GM23338 (cell line): ENCODE measurements around the gene CRY1. TPM values are rescaled to one million over a fixed set of nuclear protein-coding genes. Genes with fewer than 3 reads are reported as not detected.

Source experiments
- ATAC-seq: fragments of 200-7000 bp; cut with Tn5 transposase; 3 replicates; pipeline ENCODE4 v1.9.1; 2020
- DNase-seq: peaks from one replicate; pipeline ENCODE4 v3.0.0-alpha.2; 2015; ENCODE audit warnings: low spot score
- H2AFZ ChIP-seq: fragments of 200-600 bp; sonication (generic); 2 replicates; pipeline ENCODE4 v1.8.0; 2016; ENCODE audit warnings: antibody characterized with exemption, mild to moderate bottlenecking, moderate library complexity
- H3F3A ChIP-seq: fragments of 200-600 bp; sonication (generic); replicated peaks from 2 replicates; pipeline ENCODE4 v1.8.0; 2017; ENCODE audit warnings: antibody characterized with exemption, mixed run types, low read depth
- H3K27ac ChIP-seq: fragments of 200-600 bp; sonication (generic); 2 replicates; pipeline ENCODE4 v1.6.1; 2016; ENCODE audit warnings: low read depth
- H3K27me3 ChIP-seq: fragments of 200-600 bp; sonication (generic); 2 replicates; pipeline ENCODE4 v1.8.0; 2016; ENCODE audit warnings: mild to moderate bottlenecking, mixed run types, moderate library complexity; ENCODE audit not compliant: insufficient read depth
- H3K36me3 ChIP-seq: fragments of 200-600 bp; sonication (generic); 2 replicates; pipeline ENCODE4 v1.8.0; 2016; ENCODE audit warnings: mild to moderate bottlenecking; ENCODE audit not compliant: insufficient read depth
- H3K4me1 ChIP-seq: fragments of 200-600 bp; sonication (generic); 2 replicates; pipeline ENCODE4 v1.8.0; 2016; ENCODE audit warnings: mild to moderate bottlenecking, moderate library complexity; ENCODE audit not compliant: insufficient read depth
- H3K4me2 ChIP-seq: fragments of 200-600 bp; sonication (generic); 2 replicates; pipeline ENCODE4 v1.7.1; 2017; ENCODE audit warnings: mixed run types
- H3K4me3 ChIP-seq: fragments of 200-600 bp; sonication (generic); 2 replicates; pipeline ENCODE4 v1.6.1; 2016; ENCODE audit warnings: mixed run types
- H3K79me2 ChIP-seq: fragments of 200-600 bp; sonication (generic); replicated peaks from 2 replicates; pipeline ENCODE4 v1.8.0; 2017; ENCODE audit warnings: mild to moderate bottlenecking; ENCODE audit not compliant: insufficient read depth
- H3K9me2 ChIP-seq: fragments of 200-600 bp; sonication (generic); 2 replicates; pipeline ENCODE4 v1.8.0; 2017; ENCODE audit not compliant: insufficient read depth
- H4K20me1 ChIP-seq: fragments of 200-600 bp; sonication (generic); replicated peaks from 2 replicates; pipeline ENCODE4 v1.8.0; 2017; ENCODE audit warnings: mild to moderate bottlenecking; ENCODE audit not compliant: insufficient read depth
- H3K27ac Mint-ChIP-seq: 2 replicates; pipeline ENCODE4 v1.8.0; 2020; ENCODE audit warnings: inconsistent platforms, mild to moderate bottlenecking, moderate library complexity, mixed read lengths
- H3K27me3 Mint-ChIP-seq: 3 replicates; pipeline ENCODE4 v1.8.0; 2022; ENCODE audit warnings: low read depth, mild to moderate bottlenecking, moderate library complexity, mixed read lengths, inconsistent platforms; ENCODE audit not compliant: insufficient read depth, poor library complexity
- H3K36me3 Mint-ChIP-seq: 3 replicates; pipeline ENCODE4 v1.8.0; 2021; ENCODE audit warnings: low read depth, mild to moderate bottlenecking, inconsistent platforms, moderate library complexity, mixed read lengths
- H3K4me1 Mint-ChIP-seq: 3 replicates; pipeline ENCODE4 v1.8.0; 2020; ENCODE audit warnings: mild to moderate bottlenecking, inconsistent platforms, mixed read lengths
- H3K4me3 Mint-ChIP-seq: 3 replicates; pipeline ENCODE4 v1.8.0; 2021; ENCODE audit warnings: moderate library complexity, mild to moderate bottlenecking, inconsistent platforms, mixed read lengths
- H3K9me3 Mint-ChIP-seq: 3 replicates; pipeline ENCODE4 v1.8.0; 2020; ENCODE audit warnings: moderate library complexity, mild to moderate bottlenecking, inconsistent platforms, mixed read lengths
- JUNB ChIP-seq: IDR thresholded peaks from one replicate; pipeline ENCODE4 v1.6.1; 2016; ENCODE audit warnings: antibody characterized with exemption; ENCODE audit not compliant: unreplicated experiment
- POLR2AphosphoS5 ChIP-seq: IDR thresholded peaks from 2 replicates; pipeline ENCODE4 v1.6.1; 2016; ENCODE audit warnings: antibody characterized with exemption, low read depth
- STAT1 ChIP-seq: IDR thresholded peaks from one replicate; pipeline ENCODE4 v1.6.1; 2016; ENCODE audit warnings: antibody characterized with exemption; ENCODE audit not compliant: unreplicated experiment
- ZNF114 ChIP-seq: fragments of 250-450 bp; sonication (Bioruptor Pico); IDR thresholded peaks from 2 replicates; pipeline ENCODE4 v1.5.0; 2020; ENCODE audit warnings: mild to moderate bottlenecking, moderate library complexity
- polyA plus RNA-seq: library from polyadenylated mRNA; unstranded; fragments of >200 nt; fragmentation: Nextera tagmentation; extraction: Ambion mirVana; gene quantifications from 2 replicates; pipeline ENCODE4 v1.2.1, GENCODE V29; 2016
- total RNA-seq: library from RNA; depleted of rRNA; stranded (reverse); fragments of >200 nt; shearing (Covaris generic); gene quantifications from 2 replicates; pipeline ENCODE4 v1.2.3, GENCODE V29; 2014
- TF ChIP-seq, protein P1 (sequence below): fragments of 250-450 bp; sonication (Bioruptor Pico); IDR thresholded peaks from 2 replicates; pipeline ENCODE4 v1.5.0; 2020; ENCODE audit warnings: mild to moderate bottlenecking, moderate library complexity
- TF ChIP-seq, protein P2 (sequence below), 2 experiments: fragments of 200-600 bp in 1 of 2; sonication (generic) in 1 of 2; conservative IDR thresholded peaks; 2 replicates each; pipeline versions ENCODE4 v1.5.1 to v1.6.1; 2016 to 2017; ENCODE audit warnings: antibody characterized with exemption in 2 of 2, low read depth in 2 of 2, mild to moderate bottlenecking in 2 of 2, moderate library complexity in 1 of 2

CRY1 gene
- total and polyA plus RNA-seq, 2 experiments from 2014 or later = 27.7 to 28.2 TPM

DNA sequence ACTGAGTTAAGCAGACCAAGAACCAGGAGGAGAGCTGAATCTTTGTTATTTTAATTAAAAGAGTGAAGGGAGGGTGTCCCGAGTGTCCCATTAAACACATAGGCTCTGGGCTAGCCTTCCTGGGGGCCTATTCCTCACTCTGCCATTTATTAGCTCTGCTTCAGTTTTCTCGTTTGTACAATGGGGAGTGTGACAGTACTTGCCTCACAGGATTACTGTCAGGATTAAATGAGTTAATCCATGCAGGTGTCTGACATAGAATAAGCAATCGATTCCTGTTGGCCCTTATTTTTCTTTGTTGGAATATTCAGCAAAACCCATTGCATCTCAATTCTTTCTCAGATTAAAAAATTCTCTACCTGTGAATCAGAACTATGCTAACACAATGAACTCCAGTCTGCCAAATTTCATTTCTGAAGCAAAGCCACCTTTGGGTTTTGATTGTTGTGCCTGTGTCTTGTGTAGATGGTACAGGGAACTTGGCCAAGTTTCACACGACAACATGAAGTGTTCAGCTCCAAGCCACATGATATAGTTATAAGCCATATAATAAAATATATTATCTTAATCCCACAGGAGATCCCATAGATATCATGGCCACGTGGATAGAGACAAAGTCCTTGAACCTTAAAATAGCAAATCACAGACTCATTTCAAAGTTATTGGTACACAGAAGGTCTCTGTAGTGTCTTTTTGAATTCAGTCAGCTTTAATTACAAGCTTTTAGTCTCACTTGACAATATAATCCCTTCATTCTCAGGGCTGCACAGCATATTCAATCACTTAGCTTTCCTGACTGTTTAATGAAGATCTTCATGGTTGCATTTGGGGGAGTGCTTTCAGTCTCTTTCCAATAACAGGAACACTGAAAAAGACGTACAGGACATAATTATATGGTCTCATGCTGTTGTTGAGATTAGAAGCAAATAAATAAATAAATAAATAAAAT lies 34.4 kb upstream of the CRY1 start (continued):
- TF ChIP-seq JUNB (no peak), STAT1 (no peak), ZNF114 (no peak)
- TF ChIP-seq, protein P1, sequence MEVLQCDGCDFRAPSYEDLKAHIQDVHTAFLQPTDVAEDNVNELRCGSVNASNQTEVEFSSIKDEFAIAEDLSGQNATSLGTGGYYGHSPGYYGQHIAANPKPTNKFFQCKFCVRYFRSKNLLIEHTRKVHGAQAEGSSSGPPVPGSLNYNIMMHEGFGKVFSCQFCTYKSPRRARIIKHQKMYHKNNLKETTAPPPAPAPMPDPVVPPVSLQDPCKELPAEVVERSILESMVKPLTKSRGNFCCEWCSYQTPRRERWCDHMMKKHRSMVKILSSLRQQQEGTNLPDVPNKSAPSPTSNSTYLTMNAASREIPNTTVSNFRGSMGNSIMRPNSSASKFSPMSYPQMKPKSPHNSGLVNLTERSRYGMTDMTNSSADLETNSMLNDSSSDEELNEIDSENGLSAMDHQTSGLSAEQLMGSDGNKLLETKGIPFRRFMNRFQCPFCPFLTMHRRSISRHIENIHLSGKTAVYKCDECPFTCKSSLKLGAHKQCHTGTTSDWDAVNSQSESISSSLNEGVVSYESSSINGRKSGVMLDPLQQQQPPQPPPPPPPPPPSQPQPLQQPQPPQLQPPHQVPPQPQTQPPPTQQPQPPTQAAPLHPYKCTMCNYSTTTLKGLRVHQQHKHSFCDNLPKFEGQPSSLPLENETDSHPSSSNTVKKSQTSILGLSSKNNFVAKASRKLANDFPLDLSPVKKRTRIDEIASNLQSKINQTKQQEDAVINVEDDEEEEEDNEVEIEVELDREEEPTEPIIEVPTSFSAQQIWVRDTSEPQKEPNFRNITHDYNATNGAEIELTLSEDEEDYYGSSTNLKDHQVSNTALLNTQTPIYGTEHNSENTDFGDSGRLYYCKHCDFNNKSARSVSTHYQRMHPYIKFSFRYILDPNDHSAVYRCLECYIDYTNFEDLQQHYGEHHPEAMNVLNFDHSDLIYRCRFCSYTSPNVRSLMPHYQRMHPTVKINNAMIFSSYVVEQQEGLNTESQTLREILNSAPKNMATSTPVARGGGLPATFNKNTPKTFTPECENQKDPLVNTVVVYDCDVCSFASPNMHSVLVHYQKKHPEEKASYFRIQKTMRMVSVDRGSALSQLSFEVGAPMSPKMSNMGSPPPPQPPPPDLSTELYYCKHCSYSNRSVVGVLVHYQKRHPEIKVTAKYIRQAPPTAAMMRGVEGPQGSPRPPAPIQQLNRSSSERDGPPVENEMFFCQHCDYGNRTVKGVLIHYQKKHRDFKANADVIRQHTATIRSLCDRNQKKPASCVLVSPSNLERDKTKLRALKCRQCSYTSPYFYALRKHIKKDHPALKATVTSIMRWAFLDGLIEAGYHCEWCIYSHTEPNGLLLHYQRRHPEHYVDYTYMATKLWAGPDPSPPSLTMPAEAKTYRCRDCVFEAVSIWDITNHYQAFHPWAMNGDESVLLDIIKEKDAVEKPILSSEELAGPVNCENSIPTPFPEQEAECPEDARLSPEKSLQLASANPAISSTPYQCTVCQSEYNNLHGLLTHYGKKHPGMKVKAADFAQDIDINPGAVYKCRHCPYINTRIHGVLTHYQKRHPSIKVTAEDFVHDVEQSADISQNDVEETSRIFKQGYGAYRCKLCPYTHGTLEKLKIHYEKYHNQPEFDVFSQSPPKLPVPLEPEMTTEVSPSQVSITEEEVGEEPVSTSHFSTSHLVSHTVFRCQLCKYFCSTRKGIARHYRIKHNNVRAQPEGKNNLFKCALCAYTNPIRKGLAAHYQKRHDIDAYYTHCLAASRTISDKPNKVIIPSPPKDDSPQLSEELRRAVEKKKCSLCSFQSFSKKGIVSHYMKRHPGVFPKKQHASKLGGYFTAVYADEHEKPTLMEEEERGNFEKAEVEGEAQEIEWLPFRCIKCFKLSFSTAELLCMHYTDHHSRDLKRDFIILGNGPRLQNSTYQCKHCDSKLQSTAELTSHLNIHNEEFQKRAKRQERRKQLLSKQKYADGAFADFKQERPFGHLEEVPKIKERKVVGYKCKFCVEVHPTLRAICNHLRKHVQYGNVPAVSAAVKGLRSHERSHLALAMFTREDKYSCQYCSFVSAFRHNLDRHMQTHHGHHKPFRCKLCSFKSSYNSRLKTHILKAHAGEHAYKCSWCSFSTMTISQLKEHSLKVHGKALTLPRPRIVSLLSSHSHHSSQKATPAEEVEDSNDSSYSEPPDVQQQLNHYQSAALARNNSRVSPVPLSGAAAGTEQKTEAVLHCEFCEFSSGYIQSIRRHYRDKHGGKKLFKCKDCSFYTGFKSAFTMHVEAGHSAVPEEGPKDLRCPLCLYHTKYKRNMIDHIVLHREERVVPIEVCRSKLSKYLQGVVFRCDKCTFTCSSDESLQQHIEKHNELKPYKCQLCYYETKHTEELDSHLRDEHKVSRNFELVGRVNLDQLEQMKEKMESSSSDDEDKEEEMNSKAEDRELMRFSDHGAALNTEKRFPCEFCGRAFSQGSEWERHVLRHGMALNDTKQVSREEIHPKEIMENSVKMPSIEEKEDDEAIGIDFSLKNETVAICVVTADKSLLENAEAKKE (CRISPR knock-in tag) = no peak

DNA sequence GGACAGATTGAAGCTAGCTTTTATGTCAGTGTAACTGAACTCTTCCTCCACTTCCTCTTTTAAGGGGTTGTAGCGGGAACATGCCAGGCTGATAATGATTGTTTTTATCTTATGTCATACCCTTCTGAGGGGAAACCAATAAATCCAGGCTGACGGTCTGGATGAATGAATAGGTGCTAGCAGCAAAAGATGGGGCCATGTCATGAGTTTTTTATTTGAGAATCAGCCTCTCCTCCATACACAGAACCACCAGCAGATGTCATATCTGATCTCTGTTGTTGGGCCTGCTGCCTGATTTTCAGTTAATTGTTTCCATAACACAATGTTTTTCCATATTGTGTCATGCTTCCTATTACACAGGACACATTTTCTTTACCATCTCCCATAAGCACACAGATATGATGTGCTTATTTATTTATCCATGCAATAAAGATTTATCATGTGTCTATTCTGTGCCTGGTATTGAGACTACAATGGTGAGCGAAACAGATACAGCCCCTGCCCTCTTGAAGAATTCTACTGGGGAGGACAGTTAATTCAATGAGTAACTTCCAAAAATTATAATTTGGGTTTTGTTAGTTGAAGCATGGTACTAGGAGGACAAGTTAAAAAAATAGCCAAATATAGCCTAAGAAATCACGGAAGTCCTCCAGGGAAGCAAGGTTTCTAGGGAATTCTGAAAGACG lies 33.6 kb upstream of the CRY1 start:
- DNase-seq (peak; percentile 31), ATAC-seq (peak; percentile 51)
- Mint-ChIP-seq H3K36me3 (peaks cover 4% of the 10 kb centered on the region; the same call in 1 of the 3 replicates), H3K27ac (no peak overlapping the region), H3K4me1 (peaks cover 28% of the 10 kb centered on the region), H3K27me3 (no peaks in the 10 kb centered on the region), H3K9me3 (peaks cover 3% of the 10 kb centered on the region; the same call in 2 of the 3 replicates), H3K4me3 (no peak overlapping the region)
- Histone ChIP-seq H3K9me2 (no peaks in the 10 kb centered on the region), H3K4me2 (0 out of 2 replicates have a peak overlapping the region, but pooled peaks have one; percentile 1), H3K4me1 (peaks cover 19% of the 10 kb centered on the region), H4K20me1 (no peaks in the 10 kb centered on the region), H3K4me3 (no peak overlapping the region), H2AFZ (no peak overlapping the region), H3K79me2 (no peaks in the 10 kb centered on the region), H3F3A (no peaks in the 10 kb centered on the region), H3K36me3 (no peaks in the 10 kb centered on the region), H3K27ac (no peak overlapping the region), H3K27me3 (no peaks in the 10 kb centered on the region)
- TF ChIP-seq STAT1 (no peak), ZNF114 (no peak), POLR2AphosphoS5 (no peak)
- TF ChIP-seq, protein P2, sequence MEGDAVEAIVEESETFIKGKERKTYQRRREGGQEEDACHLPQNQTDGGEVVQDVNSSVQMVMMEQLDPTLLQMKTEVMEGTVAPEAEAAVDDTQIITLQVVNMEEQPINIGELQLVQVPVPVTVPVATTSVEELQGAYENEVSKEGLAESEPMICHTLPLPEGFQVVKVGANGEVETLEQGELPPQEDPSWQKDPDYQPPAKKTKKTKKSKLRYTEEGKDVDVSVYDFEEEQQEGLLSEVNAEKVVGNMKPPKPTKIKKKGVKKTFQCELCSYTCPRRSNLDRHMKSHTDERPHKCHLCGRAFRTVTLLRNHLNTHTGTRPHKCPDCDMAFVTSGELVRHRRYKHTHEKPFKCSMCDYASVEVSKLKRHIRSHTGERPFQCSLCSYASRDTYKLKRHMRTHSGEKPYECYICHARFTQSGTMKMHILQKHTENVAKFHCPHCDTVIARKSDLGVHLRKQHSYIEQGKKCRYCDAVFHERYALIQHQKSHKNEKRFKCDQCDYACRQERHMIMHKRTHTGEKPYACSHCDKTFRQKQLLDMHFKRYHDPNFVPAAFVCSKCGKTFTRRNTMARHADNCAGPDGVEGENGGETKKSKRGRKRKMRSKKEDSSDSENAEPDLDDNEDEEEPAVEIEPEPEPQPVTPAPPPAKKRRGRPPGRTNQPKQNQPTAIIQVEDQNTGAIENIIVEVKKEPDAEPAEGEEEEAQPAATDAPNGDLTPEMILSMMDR (conservative IDR thresholded peaks at IDR 0.05; ENCODE audit: low read depth in 2 of 2) = peak; percentile 60 to 63
